Measurements from ENCODE around the gene RAB44. TPM values are rescaled to one million over a fixed set of nuclear protein-coding genes. Genes with fewer than 3 reads are reported as not detected.
A peak's percentile ranks its signal among the peaks of the same experiment; 100 is the strongest.

RAB44 gene
- total RNA-seq, 1 donor from 2014 or later = 0.05 TPM

DNA sequence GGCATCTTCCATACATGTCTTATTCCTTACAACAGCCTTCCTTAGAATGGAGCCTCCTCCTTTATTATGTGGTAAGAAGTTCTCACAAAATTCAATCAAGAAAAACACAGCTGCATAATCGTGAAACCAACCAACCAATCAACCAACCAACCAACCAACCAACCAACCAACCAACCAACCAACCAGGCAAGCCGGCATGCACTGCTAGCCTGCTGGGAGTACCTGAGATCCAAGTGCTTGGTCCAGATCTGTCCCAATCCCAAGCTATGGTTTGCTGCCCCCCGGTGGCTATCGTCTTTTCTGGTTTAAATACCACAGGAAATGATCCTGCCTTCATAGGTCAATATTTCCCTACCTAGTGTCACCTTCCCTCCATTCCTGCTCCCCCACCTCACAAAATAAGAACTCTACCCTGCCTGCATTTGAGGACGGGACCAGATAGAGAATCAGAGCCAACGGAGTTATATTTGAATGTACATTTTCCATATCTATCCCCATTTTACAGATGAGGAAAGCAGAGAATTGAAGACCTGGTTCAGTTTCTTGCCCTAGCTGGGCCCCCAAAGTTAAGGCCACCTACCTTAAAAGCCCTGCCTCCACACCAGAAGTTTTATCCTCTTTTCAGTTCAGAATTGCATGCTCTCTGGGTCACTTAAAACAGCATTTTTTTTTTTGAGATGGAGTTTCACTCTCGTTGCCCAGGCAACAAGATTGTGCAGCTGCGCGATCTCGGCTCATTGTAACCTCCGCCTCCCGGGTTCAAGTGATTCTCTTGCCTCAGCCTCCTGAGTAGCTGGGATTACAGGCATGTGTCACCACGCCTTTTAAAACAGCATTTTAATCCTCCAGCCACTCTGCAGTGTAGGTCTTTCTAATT lies 27.1 kb downstream of the RAB44 start:
- intact Hi-C loops (cut with micrococcal nuclease) = loop anchor here (1.0 kb wide), 1 partner anchor 109 kb away; no protein-coding TSS in a partner anchor
- Mint-ChIP-seq H3K4me3 (no peak overlapping the region), H3K36me3 (ENCODE audit: low read depth) (no peaks in the 10 kb centered on the region), H3K9me3 (no peaks in the 10 kb centered on the region), H3K4me1 (ENCODE audit: low read depth) (peaks cover 47% of the 10 kb centered on the region), H3K27ac (no peak overlapping the region), H3K27me3 (ENCODE audit: insufficient read depth) (no peaks in the 10 kb centered on the region)
- DNase-seq (ENCODE audit: low spot score) = peak; percentile 13

DNA sequence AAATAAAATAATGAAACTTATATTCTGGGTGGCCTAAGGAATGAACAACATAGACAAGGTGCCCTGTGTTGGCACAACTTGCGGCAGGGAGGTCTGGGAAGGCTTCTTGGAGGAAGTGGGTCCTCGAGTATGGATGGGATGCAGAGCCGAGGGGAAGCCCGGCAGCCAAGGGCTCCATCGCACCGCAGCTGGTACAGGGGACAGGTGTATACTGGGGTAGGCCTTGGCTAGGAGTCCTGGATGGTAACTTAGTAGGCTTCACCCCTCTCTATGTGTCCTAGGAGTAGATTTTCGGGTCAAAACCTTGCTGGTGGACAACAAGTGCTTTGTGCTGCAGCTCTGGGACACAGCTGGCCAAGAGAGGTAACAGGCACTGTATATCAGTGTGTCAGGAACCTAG lies 28.0 kb downstream of the RAB44 start:
- Mint-ChIP-seq H3K36me3 (ENCODE audit: low read depth) (no peaks in the 10 kb centered on the region), H3K4me3 (no peak overlapping the region), H3K9me3 (no peaks in the 10 kb centered on the region), H3K4me1 (ENCODE audit: low read depth) (peaks cover 47% of the 10 kb centered on the region), H3K27ac (no peak overlapping the region), H3K27me3 (ENCODE audit: insufficient read depth) (no peaks in the 10 kb centered on the region)
- intact Hi-C loops (cut with micrococcal nuclease) = no loop called here
- DNase-seq (ENCODE audit: low spot score) = no peak

DNA sequence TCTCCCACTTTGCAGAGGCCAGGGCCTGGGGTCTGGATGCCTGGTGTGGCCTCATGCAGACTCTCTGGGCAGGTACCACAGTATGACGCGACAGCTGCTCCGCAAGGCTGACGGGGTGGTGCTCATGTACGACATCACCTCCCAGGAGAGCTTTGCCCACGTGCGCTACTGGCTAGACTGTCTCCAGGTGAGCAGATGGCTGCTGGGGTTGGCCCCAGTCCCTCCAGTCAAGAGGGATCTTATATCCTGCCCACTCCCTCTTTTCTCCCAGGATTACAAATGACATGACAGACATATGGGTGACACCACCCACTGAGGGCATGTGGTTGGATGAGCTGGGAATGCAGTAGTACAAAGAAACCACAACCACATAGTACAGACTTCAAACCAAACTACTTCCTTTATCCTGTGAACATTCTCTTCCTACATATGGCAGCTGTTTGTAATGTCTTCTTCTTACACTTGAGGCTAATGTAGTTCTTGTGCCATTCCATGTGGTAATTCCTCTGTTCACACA lies 29.9 kb downstream of the RAB44 start:
- Mint-ChIP-seq H3K36me3 (ENCODE audit: low read depth) (no peaks in the 10 kb centered on the region), H3K4me3 (no peak overlapping the region), H3K27ac (peak overlapping the region; percentile 14), H3K4me1 (ENCODE audit: low read depth) (peaks cover 55% of the 10 kb centered on the region), H3K9me3 (no peaks in the 10 kb centered on the region), H3K27me3 (ENCODE audit: insufficient read depth) (no peaks in the 10 kb centered on the region)
- intact Hi-C loops (cut with micrococcal nuclease) = loop anchor here (2.0 kb wide), 1 partner anchor 31 kb away; the partner anchor contains the start of gene RAB44
- peak; percentile 8 for DNase-seq (ENCODE audit: low spot score)

DNA sequence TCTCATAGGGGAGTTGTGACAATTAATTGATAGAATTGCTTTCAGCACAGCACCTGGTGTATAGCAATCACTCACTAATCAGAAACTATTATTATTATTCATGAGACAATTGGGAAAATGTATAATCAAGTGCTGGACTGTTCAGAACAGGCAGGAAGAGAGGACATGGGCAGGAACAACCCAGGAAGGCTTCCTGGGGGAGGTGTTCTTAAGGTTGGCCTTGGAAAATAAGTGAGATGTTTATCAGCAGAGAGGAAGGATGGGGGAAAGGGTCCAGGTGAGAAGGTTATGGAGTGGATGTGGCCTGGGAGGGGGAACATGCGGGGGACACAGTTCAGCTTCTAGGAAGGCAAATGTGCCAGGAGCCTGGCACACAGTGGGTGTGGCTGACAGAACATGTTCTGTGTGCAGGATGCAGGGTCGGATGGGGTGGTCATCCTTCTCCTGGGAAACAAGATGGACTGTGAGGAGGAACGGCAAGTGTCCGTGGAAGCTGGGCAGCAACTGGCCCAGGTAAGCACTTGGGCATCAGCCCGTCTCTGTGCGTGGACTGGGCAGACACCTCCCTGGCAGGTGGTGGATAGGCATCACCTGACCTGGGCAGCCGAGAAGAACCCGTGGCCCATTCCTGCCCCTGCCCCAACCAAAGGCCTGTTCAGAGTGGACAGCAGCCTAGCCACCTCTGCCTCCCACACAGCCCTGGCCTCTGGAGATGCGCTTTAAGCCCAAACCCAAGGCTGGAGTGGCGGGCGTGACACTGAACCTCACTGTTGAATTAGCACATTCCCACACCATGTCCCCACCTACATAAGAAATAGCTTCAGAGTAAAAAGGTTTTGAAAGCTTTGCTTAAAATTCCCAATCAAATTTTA lies 30.9 kb downstream of the RAB44 start:
- intact Hi-C loops (cut with micrococcal nuclease) = no loop called here
- H3K36me3 Mint-ChIP-seq (ENCODE audit: low read depth) = no peaks in the 10 kb centered on the region
- H3K9me3 Mint-ChIP-seq = no peaks in the 10 kb centered on the region
- H3K27ac Mint-ChIP-seq = peak overlapping the region; percentile 6
- H3K27me3 Mint-ChIP-seq (ENCODE audit: insufficient read depth) = no peaks in the 10 kb centered on the region
- H3K4me3 Mint-ChIP-seq = no peak overlapping the region
- peaks cover 63% of the 10 kb centered on the region for H3K4me1 Mint-ChIP-seq (ENCODE audit: low read depth)
- DNase-seq (ENCODE audit: low spot score) = no peak

DNA sequence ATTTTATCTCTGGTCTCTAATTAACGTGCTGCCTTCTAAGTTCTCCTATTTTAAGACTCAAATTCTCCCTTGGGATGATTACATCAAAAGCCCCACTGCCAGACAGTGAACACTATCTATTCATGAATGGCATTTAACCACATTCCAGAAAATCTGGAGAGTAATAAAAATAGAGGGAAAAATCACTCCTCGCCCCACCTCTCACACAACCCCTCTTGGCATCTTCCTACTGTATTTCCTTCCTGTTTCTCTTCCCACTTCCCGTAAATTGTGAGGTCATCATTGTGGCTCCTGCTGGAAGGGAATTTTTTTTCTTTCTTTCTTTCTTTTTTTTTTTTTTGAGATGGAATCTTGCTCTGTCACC lies 31.5 kb downstream of the RAB44 start:
- no peak overlapping the region for H3K4me3 Mint-ChIP-seq
- no peaks in the 10 kb centered on the region for H3K36me3 Mint-ChIP-seq (ENCODE audit: low read depth)
- H3K27me3 Mint-ChIP-seq (ENCODE audit: insufficient read depth) = no peaks in the 10 kb centered on the region
- no peaks in the 10 kb centered on the region for H3K9me3 Mint-ChIP-seq
- H3K4me1 Mint-ChIP-seq (ENCODE audit: low read depth) = peaks cover 67% of the 10 kb centered on the region
- intact Hi-C loops (cut with micrococcal nuclease) = no loop called here
- no peak for DNase-seq (ENCODE audit: low spot score)
- H3K27ac Mint-ChIP-seq = peak overlapping the region; percentile 18

DNA sequence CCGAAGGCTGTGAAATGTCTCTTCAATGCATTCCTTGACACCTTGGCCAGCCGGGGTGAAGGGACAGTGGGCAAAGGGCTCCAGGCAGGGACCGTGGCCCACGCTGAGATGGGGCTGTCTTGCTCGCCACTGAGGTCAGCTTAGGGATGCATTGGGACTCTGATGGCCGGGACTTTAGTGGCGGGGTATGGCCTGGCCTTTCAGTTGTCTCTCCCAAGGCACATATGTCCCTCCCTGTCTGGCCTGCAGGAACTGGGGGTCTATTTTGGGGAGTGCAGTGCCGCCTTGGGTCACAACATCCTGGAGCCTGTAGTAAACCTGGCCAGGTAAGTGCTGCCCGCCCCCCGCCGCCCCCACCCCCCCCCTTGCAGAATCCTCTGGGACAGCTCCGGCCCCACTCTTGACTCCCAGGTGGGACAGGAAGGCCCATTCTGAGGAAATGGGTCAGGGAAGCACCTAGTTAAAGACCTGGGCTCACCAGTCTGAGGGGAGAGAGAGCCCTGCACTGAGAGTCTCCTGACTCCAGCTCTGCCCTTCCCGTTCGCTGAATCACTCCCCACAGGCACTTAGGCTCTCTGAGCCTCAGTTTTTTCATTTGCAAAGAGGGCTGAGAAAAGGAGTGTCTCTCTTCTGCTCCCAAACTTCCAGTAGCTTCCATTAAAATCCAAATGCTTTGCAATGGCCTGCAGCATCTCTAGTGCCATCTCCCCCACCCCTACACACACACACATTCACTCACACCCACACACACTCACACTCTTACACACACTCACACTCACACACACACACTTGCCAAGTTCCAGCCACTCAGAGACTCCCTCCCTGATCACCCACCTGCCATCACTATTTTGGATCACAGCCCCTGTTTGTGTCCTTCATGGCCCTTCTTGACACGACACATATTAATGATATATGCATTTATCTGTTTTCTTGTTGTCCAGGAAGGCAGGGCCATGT lies 33.1 kb downstream of the RAB44 start:
- intact Hi-C loops (cut with micrococcal nuclease) = no loop called here
- no peak for DNase-seq (ENCODE audit: low spot score)
- Mint-ChIP-seq H3K27ac (no peak overlapping the region), H3K9me3 (no peaks in the 10 kb centered on the region), H3K4me1 (ENCODE audit: low read depth) (peaks cover 64% of the 10 kb centered on the region), H3K27me3 (ENCODE audit: insufficient read depth) (no peaks in the 10 kb centered on the region), H3K4me3 (no peak overlapping the region), H3K36me3 (ENCODE audit: low read depth) (no peaks in the 10 kb centered on the region)

DNA sequence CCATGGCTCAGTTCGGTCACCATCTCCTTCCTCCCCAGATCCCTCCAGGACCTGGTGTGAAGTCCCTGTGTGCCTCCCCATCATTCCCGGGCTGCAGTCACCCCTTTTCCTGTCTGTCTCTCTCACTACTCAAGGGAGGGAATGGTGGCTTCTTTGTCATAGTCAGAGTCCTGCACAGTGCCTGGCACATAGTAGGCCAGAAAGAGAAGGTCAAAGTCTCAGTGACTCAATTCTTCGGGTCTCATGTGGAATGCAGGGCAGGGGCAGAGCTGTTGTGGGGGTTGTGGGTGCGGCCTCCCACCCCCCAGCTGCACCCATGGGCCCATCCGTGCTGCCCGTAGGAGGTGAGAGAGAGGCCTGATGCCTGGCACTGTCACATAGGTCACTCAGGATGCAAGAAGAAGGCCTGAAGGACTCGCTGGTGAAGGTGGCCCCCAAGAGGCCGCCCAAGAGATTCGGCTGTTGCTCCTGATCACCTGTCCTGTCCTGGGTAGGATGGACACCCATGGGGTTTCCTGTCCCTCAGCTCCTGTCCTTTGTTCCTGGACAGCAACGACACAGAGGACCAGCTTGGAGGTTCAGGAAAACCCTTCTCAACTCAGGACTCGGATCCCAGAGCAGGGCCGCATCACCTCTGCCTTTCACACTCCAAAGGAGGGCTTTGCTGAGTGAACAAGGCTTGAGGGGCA lies 34.1 kb downstream of the RAB44 start:
- Mint-ChIP-seq H3K27me3 (ENCODE audit: insufficient read depth) (no peaks in the 10 kb centered on the region), H3K4me3 (no peak overlapping the region), H3K36me3 (ENCODE audit: low read depth) (no peaks in the 10 kb centered on the region), H3K9me3 (no peaks in the 10 kb centered on the region), H3K4me1 (ENCODE audit: low read depth) (peaks cover 56% of the 10 kb centered on the region), H3K27ac (no peak overlapping the region)
- intact Hi-C loops (cut with micrococcal nuclease) = no loop called here
- no peak for DNase-seq (ENCODE audit: low spot score)

DNA sequence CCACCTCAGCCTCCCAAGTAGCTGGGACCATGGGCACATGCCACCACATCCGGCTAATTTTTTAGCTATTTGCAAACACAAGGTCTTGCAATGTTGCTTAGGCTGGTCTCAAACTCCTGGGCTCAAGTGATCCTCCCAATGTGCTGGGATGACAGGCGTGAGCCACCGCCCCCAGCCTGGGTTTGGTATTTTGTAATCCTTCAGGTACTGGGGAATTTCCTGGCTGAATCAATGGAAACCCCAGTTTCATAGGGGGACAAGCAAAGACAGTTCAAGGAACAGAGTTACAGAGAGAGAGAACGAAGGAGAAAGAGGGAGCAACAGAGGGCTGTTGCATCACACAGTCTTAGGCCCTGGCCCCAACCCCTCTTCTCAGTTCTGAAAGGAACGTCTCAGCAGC lies 35.7 kb downstream of the RAB44 start:
- Mint-ChIP-seq H3K27me3 (ENCODE audit: insufficient read depth) (no peaks in the 10 kb centered on the region), H3K4me1 (ENCODE audit: low read depth) (peaks cover 46% of the 10 kb centered on the region), H3K27ac (peak overlapping the region; percentile 26), H3K4me3 (no peak overlapping the region), H3K9me3 (no peaks in the 10 kb centered on the region), H3K36me3 (ENCODE audit: low read depth) (no peaks in the 10 kb centered on the region)
- no peak for DNase-seq (ENCODE audit: low spot score)
- intact Hi-C loops (cut with micrococcal nuclease) = no loop called here

DNA sequence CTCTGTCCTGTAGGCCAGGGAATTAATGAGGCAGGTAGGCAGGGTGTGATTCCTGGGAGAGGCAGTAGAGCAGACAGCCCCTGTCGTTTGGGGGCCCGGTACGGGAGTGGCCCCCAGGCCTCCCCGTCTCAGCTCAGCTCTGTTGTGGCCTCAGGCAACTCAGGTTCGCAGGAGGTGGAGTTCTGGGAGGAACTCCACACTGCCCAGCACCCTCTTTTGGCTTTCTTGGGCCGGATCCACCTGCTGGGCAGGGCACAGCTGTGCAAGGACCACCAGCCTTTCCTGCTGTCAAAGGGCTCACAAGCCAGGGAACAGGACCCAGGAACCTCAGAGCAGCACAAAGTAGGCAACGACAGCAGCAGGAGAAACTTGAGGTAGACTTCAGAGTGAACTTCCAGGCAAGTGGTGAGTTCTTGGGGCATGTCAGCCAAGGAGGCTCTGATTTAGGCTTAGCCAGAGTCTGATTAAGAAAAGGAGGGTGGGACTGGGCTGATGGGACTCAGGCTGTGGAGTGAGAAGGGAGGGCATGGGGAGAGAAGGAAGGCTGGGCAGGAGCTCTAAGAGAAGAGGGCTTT lies 36.9 kb downstream of the RAB44 start:
- no peak for DNase-seq (ENCODE audit: low spot score)
- H3K27ac Mint-ChIP-seq = peak overlapping the region; percentile 89
- H3K4me3 Mint-ChIP-seq = peak overlapping the region; percentile 67
- intact Hi-C loops (cut with micrococcal nuclease) = loop anchor here (1.0 kb wide), 4 partner anchors 21 to 54 kb away; no protein-coding TSS in a partner anchor
- H3K9me3 Mint-ChIP-seq = no peaks in the 10 kb centered on the region
- no peaks in the 10 kb centered on the region for H3K36me3 Mint-ChIP-seq (ENCODE audit: low read depth)
- H3K27me3 Mint-ChIP-seq (ENCODE audit: insufficient read depth) = no peaks in the 10 kb centered on the region
- H3K4me1 Mint-ChIP-seq (ENCODE audit: low read depth) = peaks cover 36% of the 10 kb centered on the region

DNA sequence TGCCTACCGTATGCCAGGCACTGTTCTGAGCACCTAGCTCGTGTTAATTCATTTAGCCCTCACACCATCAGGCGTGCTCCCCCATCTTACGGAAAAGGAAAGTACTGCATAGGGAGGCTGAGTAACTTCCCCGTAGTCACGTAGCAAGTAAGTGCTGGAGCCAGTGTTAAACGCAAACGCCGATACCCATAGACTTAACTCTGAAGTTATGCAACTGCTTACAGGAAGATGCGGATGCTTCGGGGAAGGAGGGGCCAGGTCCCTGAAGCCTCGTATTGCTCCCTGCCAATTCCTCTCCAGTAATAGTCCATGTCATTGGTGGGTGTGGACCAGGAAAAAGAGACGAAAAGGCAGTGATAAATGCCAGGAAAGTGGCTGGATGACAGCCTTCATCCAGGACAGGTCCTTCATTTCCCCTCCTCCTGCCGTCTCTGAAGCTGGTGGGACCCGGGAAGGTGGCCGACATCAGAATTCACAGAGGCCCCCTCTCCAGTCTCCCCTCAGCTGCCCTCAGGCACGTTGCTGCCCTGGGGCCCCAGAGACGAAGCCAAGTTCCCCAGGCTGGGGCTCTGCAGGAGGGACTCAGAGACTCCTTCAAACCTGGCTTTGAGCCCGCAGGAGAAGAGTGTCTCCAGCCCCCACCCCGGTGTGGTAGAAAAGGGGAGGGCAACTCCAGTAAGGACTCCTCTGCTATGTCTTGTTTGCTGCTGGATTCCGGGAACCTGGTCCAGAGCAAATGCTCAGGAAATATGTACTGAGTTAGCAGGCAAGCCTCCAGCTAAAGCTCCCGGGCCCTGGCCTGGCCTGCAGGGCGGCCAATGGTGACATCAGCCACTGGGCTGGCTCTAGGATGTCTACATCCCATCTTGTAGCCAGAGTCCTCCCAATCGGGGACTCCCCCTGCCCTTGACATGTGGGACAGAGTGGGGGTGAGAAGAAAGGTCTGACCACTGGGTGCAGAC lies 37.8 kb downstream of the RAB44 start:
- Mint-ChIP-seq H3K9me3 (no peaks in the 10 kb centered on the region), H3K27ac (peak overlapping the region; percentile 89), H3K4me3 (peak overlapping the region; percentile 67), H3K4me1 (ENCODE audit: low read depth) (peaks cover 41% of the 10 kb centered on the region), H3K27me3 (ENCODE audit: insufficient read depth) (no peaks in the 10 kb centered on the region), H3K36me3 (ENCODE audit: low read depth) (no peaks in the 10 kb centered on the region)
- intact Hi-C loops (cut with micrococcal nuclease) = loop anchor here (1.0 kb wide), 4 partner anchors 20 to 55 kb away; no protein-coding TSS in a partner anchor
- peak; percentile 54 for DNase-seq (ENCODE audit: low spot score)

Measured in activated T-helper 1 cell treated with anti-CD3 and anti-CD28 coated beads, Interleukin-12 subunit alpha, Interleukin-12 subunit beta, Interleukin-2, Interleukin-4 antibody, amounts not matched to agents 30 ng/mL and 10 ng/mL and 1 ng/mL, durations not matched to agents 14 hours and 24 hours and 36 hours (primary cell).